Neural cell (in vitro differentiated cells): ENCODE measurements around the gene GFRA4. TPM values are rescaled to one million over a fixed set of nuclear protein-coding genes. Genes with fewer than 3 reads are reported as not detected.

Experiments used
- H2AFZ ChIP-seq: fragments of 200-600, 300-800 bp; sonication (generic), shearing (Covaris generic); 2 replicates; pipeline ENCODE4 v1.6.0; 2014; ENCODE audit warnings: low read depth, mild to moderate bottlenecking, antibody characterized with exemption, low read length, moderate library complexity
- H3F3A ChIP-seq: fragments of 200-600 bp; shearing (Covaris generic); 2 replicates; pipeline ENCODE4 v1.6.1; 2016; ENCODE audit warnings: mild to moderate bottlenecking, moderate library complexity, mixed read lengths, antibody characterized with exemption, low read length; ENCODE audit not compliant: insufficient read depth, poor library complexity, severe bottlenecking
- H3K27ac ChIP-seq: fragments of 200-600, 300-800 bp; sonication (generic), shearing (Covaris generic); 2 replicates; pipeline ENCODE4 v1.5.1; 2014; ENCODE audit warnings: mild to moderate bottlenecking, low read length, moderate library complexity
- H3K27me3 ChIP-seq: fragments of 300-800, 200-600 bp; sonication (generic), shearing (Covaris generic); 2 replicates; pipeline ENCODE4 v1.6.0; 2014; ENCODE audit warnings: mild to moderate bottlenecking, low read depth, low read length, moderate library complexity; ENCODE audit not compliant: insufficient read depth
- H3K36me3 ChIP-seq: fragments of 300-800, 200-600 bp; sonication (generic), shearing (Covaris generic); 2 replicates; pipeline ENCODE4 v1.5.1; 2014; ENCODE audit warnings: mild to moderate bottlenecking, antibody characterized with exemption, low read length, moderate library complexity; ENCODE audit not compliant: insufficient read depth
- H3K4me2 ChIP-seq: fragments of 300-800, 200-600 bp; sonication (generic), shearing (Covaris generic); 2 replicates; pipeline ENCODE4 v1.6.0; 2014; ENCODE audit warnings: mild to moderate bottlenecking, low read length
- H3K4me3 ChIP-seq: fragments of 300-800, 200-600 bp; sonication (generic), shearing (Covaris generic); 2 replicates; pipeline ENCODE4 v1.5.1; 2014; ENCODE audit warnings: mild to moderate bottlenecking, low read length, moderate library complexity
- H3K79me2 ChIP-seq: fragments of 200-600 bp; shearing (Covaris generic); replicated peaks from 2 replicates; pipeline ENCODE4 v1.6.0; 2014; ENCODE audit warnings: mild to moderate bottlenecking, low read length, moderate library complexity; ENCODE audit not compliant: insufficient read depth
- H3K9ac ChIP-seq: fragments of 300-800, 200-600 bp; sonication (generic), shearing (Covaris generic); 2 replicates; pipeline ENCODE4 v1.6.1; 2016; ENCODE audit warnings: mild to moderate bottlenecking, low read length, mixed read lengths
- H3K9me2 ChIP-seq: fragments of 200-600 bp; shearing (Covaris generic); 2 replicates; pipeline ENCODE4 v1.6.1; 2016; ENCODE audit warnings: mild to moderate bottlenecking, low read length, mixed read lengths; ENCODE audit not compliant: insufficient read depth
- H3K9me3 ChIP-seq: fragments of 200-600, 300-800 bp; sonication (generic), shearing (Covaris generic); 2 replicates; pipeline ENCODE4 v1.6.1; 2016; ENCODE audit warnings: mild to moderate bottlenecking, mixed run types, low read length, moderate library complexity, mixed read lengths
- H4K20me1 ChIP-seq: fragments of 200-600 bp; shearing (Covaris generic); 2 replicates; pipeline ENCODE4 v1.6.1; 2016; ENCODE audit warnings: mild to moderate bottlenecking, mixed run types; ENCODE audit not compliant: insufficient read depth
- CTCF ChIP-seq: fragments of 450-650 bp; IDR thresholded peaks from 2 replicates; pipeline ENCODE4 v1.5.1; 2014; ENCODE audit warnings: antibody characterized with exemption, mild to moderate bottlenecking, moderate library complexity; ENCODE audit not compliant: poor library complexity, severe bottlenecking
- EP300 ChIP-seq: fragments of 450-650 bp; conservative IDR thresholded peaks from 2 replicates; pipeline ENCODE4 v1.6.1; 2014; ENCODE audit warnings: antibody characterized with exemption, mild to moderate bottlenecking, moderate library complexity; ENCODE audit not compliant: poor library complexity, severe bottlenecking
- EZH2 ChIP-seq: fragments of 200-600, 300-800 bp; shearing (Covaris generic), sonication (generic); IDR thresholded peaks from 2 replicates; pipeline ENCODE4 v1.6.1; 2014; ENCODE audit warnings: antibody characterized with exemption, low read length, borderline replicate concordance, mild to moderate bottlenecking; ENCODE audit not compliant: insufficient read depth, poor library complexity, severe bottlenecking
- MXI1 ChIP-seq: fragments of 450-650 bp; conservative IDR thresholded peaks from 2 replicates; pipeline ENCODE4 v1.6.1; 2014; ENCODE audit warnings: antibody characterized with exemption, mild to moderate bottlenecking; ENCODE audit not compliant: poor library complexity, severe bottlenecking
- POLR2AphosphoS5 ChIP-seq: IDR thresholded peaks from 2 replicates; pipeline ENCODE4 v1.6.1; 2012
- RAD21 ChIP-seq: fragments of 450-650 bp; conservative IDR thresholded peaks from 2 replicates; pipeline ENCODE4 v1.6.1; 2014; ENCODE audit warnings: antibody characterized with exemption, mild to moderate bottlenecking, moderate library complexity
- REST ChIP-seq: IDR thresholded peaks from 2 replicates; pipeline ENCODE4 v1.6.1; 2012; ENCODE audit warnings: borderline replicate concordance
- SMC3 ChIP-seq: fragments of 450-650 bp; conservative IDR thresholded peaks from 2 replicates; pipeline ENCODE4 v1.6.1; 2014; ENCODE audit warnings: antibody characterized with exemption, mild to moderate bottlenecking, moderate library complexity; ENCODE audit not compliant: poor library complexity
- TAF1 ChIP-seq: IDR thresholded peaks from 2 replicates; pipeline ENCODE4 v1.6.1; 2012; ENCODE audit warnings: low read depth
- polyA plus RNA-seq: library from polyadenylated mRNA; depleted of rRNA; stranded (reverse); fragments of >200 nt; gene quantifications from 2 replicates; pipeline ENCODE4 v1.2.3, GENCODE V29; 2014

Gene GFRA4
- polyA plus RNA-seq, 1 donor from 2014 or later: not detected

GRCh38 chr20:3658019-3658715 is 5.0 kb downstream of the GFRA4 start:
- no peaks in the 10 kb centered on the region for H3F3A ChIP-seq
- H3K4me2 ChIP-seq: no peak overlapping the region
- no peak overlapping the region for H2AFZ ChIP-seq
- no peak overlapping the region for H3K9ac ChIP-seq
- H3K9me3 ChIP-seq: no peaks in the 10 kb centered on the region
- no peaks in the 10 kb centered on the region for H3K79me2 ChIP-seq
- H3K36me3 ChIP-seq: no peaks in the 10 kb centered on the region
- no peak overlapping the region for H3K4me3 ChIP-seq
- no peaks in the 10 kb centered on the region for H3K27me3 ChIP-seq
- no peak overlapping the region for H3K27ac ChIP-seq
- no peak for TF ChIP-seq RAD21
- TF ChIP-seq CTCF: no peak
- TF ChIP-seq EZH2: no peak
- TF ChIP-seq SMC3: no peak
- no peak for TF ChIP-seq MXI1
- no peak for TF ChIP-seq EP300
- TF ChIP-seq POLR2AphosphoS5: no peak
- TF ChIP-seq TAF1: no peak
- no peak for TF ChIP-seq REST
- H3K9me2 ChIP-seq: no peaks in the 10 kb centered on the region
- H4K20me1 ChIP-seq: no peaks in the 10 kb centered on the region

GRCh38 chr20:3655131-3655405 is 8.1 kb downstream of the GFRA4 start:
- H3K9me2 ChIP-seq: no peaks in the 10 kb centered on the region
- no peaks in the 10 kb centered on the region for H4K20me1 ChIP-seq
- H3K4me3 ChIP-seq: no peak overlapping the region
- no peaks in the 10 kb centered on the region for H3K79me2 ChIP-seq
- no peaks in the 10 kb centered on the region for H3F3A ChIP-seq
- no peaks in the 10 kb centered on the region for H3K27me3 ChIP-seq
- H3K4me2 ChIP-seq: no peak overlapping the region
- no peak for TF ChIP-seq MXI1
- no peak for TF ChIP-seq EZH2
- TF ChIP-seq POLR2AphosphoS5: no peak
- no peak for TF ChIP-seq REST
- no peak for TF ChIP-seq TAF1
- no peak for TF ChIP-seq EP300
- no peak for TF ChIP-seq SMC3
- no peak for TF ChIP-seq RAD21
- TF ChIP-seq CTCF: no peak
- H3K9me3 ChIP-seq: no peaks in the 10 kb centered on the region
- no peaks in the 10 kb centered on the region for H3K36me3 ChIP-seq
- H2AFZ ChIP-seq: no peak overlapping the region
- H3K27ac ChIP-seq: no peak overlapping the region
- H3K9ac ChIP-seq: no peak overlapping the region
